Measurements from ENCODE around the gene NMRAL1.

DNA sequence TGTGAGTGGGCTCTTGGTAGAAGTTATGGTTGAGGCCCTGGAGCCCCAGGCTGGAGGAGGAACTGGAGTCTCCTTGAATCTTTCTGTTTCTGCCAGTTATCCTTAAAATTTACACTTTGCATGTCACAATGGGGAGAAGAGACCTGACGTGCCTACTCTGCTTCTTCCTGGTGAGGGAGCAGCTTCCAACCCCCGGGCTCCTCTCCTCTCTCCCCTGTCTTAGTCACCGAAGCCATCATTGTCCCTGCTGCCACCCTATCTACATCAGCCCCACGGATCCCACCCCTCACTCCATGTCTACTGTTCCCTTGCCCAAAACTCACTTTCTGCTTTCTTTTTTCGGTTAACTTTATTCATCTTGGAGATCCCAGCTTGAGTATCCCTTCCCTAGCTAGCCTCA, 31.2 kb downstream of the NMRAL1 start:
- no peak for TF ChIP-seq GATA3 (IDR thresholded peaks at IDR 0.05; ENCODE audit: low read depth, low read length)
- TF ChIP-seq GATA2 (IDR thresholded peaks at IDR 0.05; ENCODE audit: low read depth, low read length), result no peak

Data from SH-SY5Y (cell line).